H1 (cell line): ENCODE data around the gene HDAC10. TPM values are rescaled to one million over a fixed set of nuclear protein-coding genes. Genes with fewer than 3 reads are reported as not detected.

ENCODE experiments used
- CTCF ChIA-PET: fragments of 300-600 bp; sonication (Branson Sonifier 250); formaldehyde crosslinking; loops from one replicate; lab custom pipeline; 2021; ENCODE audit not compliant: partially characterized antibody; lab: Charles Lee
- POLR2A ChIA-PET: fragments of 300-600 bp; sonication (Branson Sonifier 250); formaldehyde crosslinking; loops from one replicate; lab custom pipeline; 2021; ENCODE audit warnings: inconsistent platforms; ENCODE audit not compliant: partially characterized antibody; lab: Charles Lee
- DNase-seq, 2 experiments: peaks; one replicate each; pipeline versions ENCODE4 v3.0.0 to v3.0.0-alpha.2; 2010 to 2022; ENCODE audit warnings: low spot score in 2 of 2, low read depth in 1 of 2, mixed read lengths in 1 of 2
- FAIRE-seq: peaks from 2 replicates; lab custom pipeline; 2011; peaks lifted over from hg19 to GRCh38; lab: Jason Lieb, UNC
- H2AFZ ChIP-seq: 2 replicates; pipeline ENCODE4 v1.8.1; 2012; ENCODE audit warnings: low read length, inconsistent platforms
- H2AK5ac ChIP-seq: 2 replicates; pipeline ENCODE4 v1.6.1; 2013; ENCODE audit warnings: low read depth, low read length
- H2BK120ac ChIP-seq: replicated peaks from 2 replicates; pipeline ENCODE3; 2013; ENCODE audit warnings: low read depth, low read length, inconsistent platforms
- H2BK12ac ChIP-seq: 2 replicates; pipeline ENCODE4 v1.6.1; 2013; ENCODE audit warnings: low read depth, low read length
- H2BK15ac ChIP-seq: 2 replicates; pipeline ENCODE4 v1.6.1; 2013; ENCODE audit warnings: low read length
- H2BK20ac ChIP-seq: 2 replicates; pipeline ENCODE4 v1.6.1; 2013; ENCODE audit warnings: low read length
- H2BK5ac ChIP-seq: 2 replicates; pipeline ENCODE4 v1.6.1; 2013; ENCODE audit warnings: low read depth, low read length
- H3K14ac ChIP-seq: 2 replicates; pipeline ENCODE4 v1.6.1; 2013; ENCODE audit warnings: inconsistent platforms; ENCODE audit not compliant: insufficient read length
- H3K18ac ChIP-seq: 2 replicates; pipeline ENCODE4 v1.6.1; 2013; ENCODE audit warnings: low read length; ENCODE audit errors: extremely low read depth
- H3K23ac ChIP-seq: 2 replicates; pipeline ENCODE4 v1.6.1; 2013; ENCODE audit warnings: inconsistent platforms; ENCODE audit not compliant: insufficient read length
- H3K23me2 ChIP-seq: 2 replicates; pipeline ENCODE4 v1.6.1; 2013; ENCODE audit warnings: low read depth, low read length
- H3K27ac ChIP-seq: 2 replicates; pipeline ENCODE4 v1.6.1; 2011; ENCODE audit warnings: low read depth, low read length, inconsistent platforms
- H3K27me3 ChIP-seq, 4 experiments: replicated peaks in 1 of 4; 1 replicate in 1 of 4; 2 replicates in 3 of 4; pipeline versions ENCODE4 v1.6.1 to v1.8.1; 2011 to 2013; ENCODE audit warnings: low read length in 3 of 4, mild to moderate bottlenecking in 3 of 4, inconsistent platforms in 2 of 4, mixed read lengths in 2 of 4, moderate library complexity in 1 of 4; ENCODE audit not compliant: control insufficient read depth in 3 of 4, insufficient read depth in 3 of 4; ENCODE audit errors: extremely low read depth in 1 of 4
- H3K36me3 ChIP-seq, 4 experiments: 2 replicates each; pipeline versions ENCODE4 v1.6.1 to v1.8.1; 2011 to 2013; ENCODE audit warnings: mild to moderate bottlenecking in 4 of 4, low read length in 3 of 4, moderate library complexity in 2 of 4, control low read depth in 1 of 4, inconsistent platforms in 1 of 4; ENCODE audit not compliant: insufficient read depth in 4 of 4, control insufficient read depth in 2 of 4
- H3K4ac ChIP-seq: replicated peaks from 2 replicates; pipeline ENCODE3; 2013; ENCODE audit warnings: low read length, low read depth, mixed read lengths, inconsistent platforms; ENCODE audit not compliant: insufficient read length
- H3K4me1 ChIP-seq, 4 experiments: replicated peaks in 1 of 4; 1 replicate in 1 of 4; 2 replicates in 3 of 4; pipeline versions ENCODE4 v1.6.1 to v1.8.1; 2011 to 2013; ENCODE audit warnings: low read length in 3 of 4, inconsistent platforms in 2 of 4, mixed read lengths in 1 of 4; ENCODE audit not compliant: insufficient read depth in 4 of 4, control insufficient read depth in 3 of 4
- H3K4me2 ChIP-seq, 2 experiments: 2 replicates each; pipeline versions ENCODE4 v1.6.1 to v1.8.1; 2011 to 2013; ENCODE audit warnings: low read depth in 2 of 2, low read length in 2 of 2, control low read depth in 1 of 2, inconsistent platforms in 1 of 2, mild to moderate bottlenecking in 1 of 2; ENCODE audit not compliant: insufficient read depth in 1 of 2
- H3K4me3 ChIP-seq, 4 experiments: fragments of 200-600, 300-600 bp in 1 of 4; sonication (generic), shearing (Covaris generic), sonication (Bioruptor Twin) in 1 of 4; 2 replicates each; pipeline versions ENCODE4 v1.5.1 to v1.8.1; 2011 to 2016; ENCODE audit warnings: low read length in 4 of 4, low read depth in 3 of 4, control low read depth in 2 of 4, inconsistent platforms in 2 of 4, mild to moderate bottlenecking in 2 of 4, mixed read lengths in 1 of 4, moderate library complexity in 1 of 4; ENCODE audit not compliant: insufficient read depth in 2 of 4; ENCODE audit errors: extremely low read depth in 1 of 4
- H3K56ac ChIP-seq: replicated peaks from 2 replicates; pipeline ENCODE3; 2013; ENCODE audit warnings: low read depth, mild to moderate bottlenecking, mixed read lengths, low read length, inconsistent platforms; ENCODE audit not compliant: insufficient read length
- H3K79me1 ChIP-seq: 2 replicates; pipeline ENCODE4 v1.6.1; 2013; ENCODE audit warnings: low read depth, low read length, control low read depth
- H3K79me2 ChIP-seq, 2 experiments: 2 replicates each; pipeline versions ENCODE4 v1.6.1 to v1.8.1; 2012 to 2013; ENCODE audit warnings: low read length in 2 of 2, mild to moderate bottlenecking in 2 of 2, inconsistent platforms in 1 of 2; ENCODE audit not compliant: insufficient read depth in 2 of 2, control insufficient read depth in 1 of 2
- H3K9ac ChIP-seq, 4 experiments: replicated peaks in 1 of 4; 1 replicate in 1 of 4; 2 replicates in 3 of 4; pipeline versions ENCODE4 v1.6.1 to v1.8.1; 2011 to 2013; ENCODE audit warnings: low read depth in 3 of 4, low read length in 3 of 4, control low read depth in 2 of 4, mild to moderate bottlenecking in 2 of 4, moderate library complexity in 2 of 4, inconsistent platforms in 1 of 4; ENCODE audit errors: extremely low read depth in 1 of 4
- H3K9me3 ChIP-seq, 2 experiments: 2 replicates each; pipeline versions ENCODE4 v1.6.1 to v1.8.1; 2012 to 2013; ENCODE audit warnings: mild to moderate bottlenecking in 2 of 2, moderate library complexity in 2 of 2, control low read depth in 1 of 2, inconsistent platforms in 1 of 2, low read depth in 1 of 2, low read length in 1 of 2, mixed read lengths in 1 of 2; ENCODE audit not compliant: insufficient read depth in 2 of 2
- H4K20me1 ChIP-seq, 2 experiments: replicated peaks in 1 of 2; 2 replicates each; pipeline versions ENCODE3 to v1.8.1; 2011 to 2013; ENCODE audit warnings: inconsistent platforms in 2 of 2, low read length in 2 of 2, mild to moderate bottlenecking in 1 of 2; ENCODE audit not compliant: insufficient read depth in 2 of 2, control insufficient read depth in 1 of 2
- H4K5ac ChIP-seq: 2 replicates; pipeline ENCODE4 v1.6.1; 2013; ENCODE audit warnings: low read length, low read depth, mixed read lengths, inconsistent platforms; ENCODE audit not compliant: insufficient read length
- H4K8ac ChIP-seq: 2 replicates; pipeline ENCODE4 v1.8.0; 2013; ENCODE audit warnings: mild to moderate bottlenecking, moderate library complexity, low read length, inconsistent platforms; ENCODE audit not compliant: insufficient read depth; ENCODE audit errors: extremely low read depth
- H4K91ac ChIP-seq: replicated peaks from 2 replicates; pipeline ENCODE3; 2013; ENCODE audit warnings: low read length, mixed read lengths, inconsistent platforms; ENCODE audit not compliant: insufficient read length
- CEBPB ChIP-seq: IDR thresholded peaks from 2 replicates; pipeline ENCODE4 v1.6.1; 2012; ENCODE audit warnings: low read depth, low read length
- CREB1 ChIP-seq: IDR thresholded peaks from 2 replicates; pipeline ENCODE4 v1.6.1; 2012; ENCODE audit warnings: inconsistent platforms
- EGR1 ChIP-seq: IDR thresholded peaks from 2 replicates; pipeline ENCODE4 v1.6.1; 2011; ENCODE audit warnings: low read depth, low read length, borderline replicate concordance
- EZH2 ChIP-seq: fragments of 200-600 bp; sonication (generic); IDR thresholded peaks from 2 replicates; pipeline ENCODE4 v1.7.1; 2012; ENCODE audit warnings: low read depth, mild to moderate bottlenecking, moderate library complexity, low read length, inconsistent platforms; ENCODE audit not compliant: severe bottlenecking
- GTF2F1 ChIP-seq: IDR thresholded peaks from 2 replicates; pipeline ENCODE4 v1.6.1; 2012; ENCODE audit warnings: low read depth, low read length, improper control_type of control experiment, borderline replicate concordance
- PHF8 ChIP-seq: fragments of 200-600 bp; sonication (generic); conservative IDR thresholded peaks from 2 replicates; pipeline ENCODE4 v1.7.1; 2012; ENCODE audit warnings: low read depth, mild to moderate bottlenecking, inconsistent platforms, low read length, moderate library complexity
- RNF2 ChIP-seq: fragments of 200-900, 300-1000 bp; sonication (generic); IDR thresholded peaks from 2 replicates; pipeline ENCODE4 v1.7.1; 2016; ENCODE audit warnings: borderline replicate concordance, low read depth, mild to moderate bottlenecking, antibody characterized with exemption, low read length; ENCODE audit not compliant: poor library complexity, severe bottlenecking; ENCODE audit errors: missing control alignments
- TAF7 ChIP-seq: optimal IDR thresholded peaks from 2 replicates; pipeline ENCODE3; 2011; ENCODE audit warnings: low read depth, mild to moderate bottlenecking, inconsistent platforms, low read length, moderate library complexity, borderline replicate concordance
- WGBS, 2 experiments: shearing (Covaris generic) in 1 of 2; methylation state at CpG; one replicate each; pipeline versions ENCODE4 v1.1.6 to v1.1.7; 2013 to 2015; ENCODE audit warnings: low lambda C conversion rate in 2 of 2, mixed read lengths in 2 of 2, inconsistent platforms in 1 of 2, low coverage in 1 of 2, missing lambda C conversion rate in 1 of 2; ENCODE audit not compliant: insufficient replicate concordance in 2 of 2, insufficient coverage in 1 of 2, insufficient read length in 1 of 2; ENCODE audit errors: extremely low coverage in 1 of 2, missing lambda C conversion rate in 1 of 2; 5-methylcytosine and 5-hydroxymethylcytosine counted together
- polyA plus RNA-seq, 7 experiments: library from polyadenylated mRNA; depleted of rRNA in 3 of 7; stranded (reverse) in 5 of 7; unstranded in 2 of 7; fragments of >200 nt in 5 of 7; fragments of 200-250 nt in 2 of 7; gene quantifications; 1 replicate in 5 of 7; 2 replicates in 1 of 7; 4 replicates in 1 of 7; pipeline versions ENCODE4 v1.2.1 to v1.2.3, GENCODE V29; 2011 to 2013; ENCODE audit warnings: missing spikeins in 2 of 7, mixed read lengths in 2 of 7
- total RNA-seq: library from RNA; stranded (reverse); fragmentation: NEBNext Ultra II Directional; extraction: Animal tissue kit (Norgen Biotek cat#: 25700); gene quantifications from 2 replicates; pipeline ENCODE4 v1.2.1, GENCODE V29; 2021
- TF ChIP-seq, protein P1 (sequence below): IDR thresholded peaks from 2 replicates; pipeline ENCODE4 v1.6.1; 2012; ENCODE audit warnings: inconsistent platforms

HDAC10 gene
- total and polyA plus RNA-seq, 2 of the 8 experiments (the other 6 are each of a cell fraction or from before 2014, with no cell fraction given), result 11.2 to 26.4 TPM

DNA sequence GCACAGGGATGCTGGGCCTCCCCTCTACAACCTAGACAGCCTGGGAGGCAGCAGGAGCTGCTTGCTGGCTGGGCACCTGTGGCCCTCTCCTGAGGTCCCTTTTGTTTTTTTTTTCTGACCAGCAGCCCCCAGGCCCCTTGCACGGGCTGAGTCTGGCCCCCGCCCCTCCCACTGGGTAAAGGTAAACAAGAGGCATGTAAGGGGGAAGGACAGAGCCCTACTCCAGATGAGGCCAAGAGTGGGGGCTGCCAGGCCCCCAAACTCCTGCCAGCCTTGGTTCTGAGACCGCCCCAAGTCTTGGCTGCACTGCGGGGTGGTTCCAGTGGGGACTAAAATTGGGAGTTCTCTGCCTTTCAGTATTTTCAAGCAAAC lies 47.2 kb upstream of the HDAC10 start:
- CTCF ChIA-PET, result interaction anchor here (0.9 to 2.6 kb wide), 4 partner anchors 22 to 50 kb away, joined by 3 to 11 read pairs (median 7); no protein-coding TSS in a partner anchor
- H4K8ac ChIP-seq, result no peak overlapping the region
- TF ChIP-seq PHF8, result no peak
- TF ChIP-seq TAF7, result no peak
- no peak for TF ChIP-seq CREB1
- TF ChIP-seq, protein P1, sequence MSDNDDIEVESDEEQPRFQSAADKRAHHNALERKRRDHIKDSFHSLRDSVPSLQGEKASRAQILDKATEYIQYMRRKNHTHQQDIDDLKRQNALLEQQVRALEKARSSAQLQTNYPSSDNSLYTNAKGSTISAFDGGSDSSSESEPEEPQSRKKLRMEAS, result no peak
- TF ChIP-seq EGR1, result no peak
- TF ChIP-seq CEBPB, result no peak
- TF ChIP-seq EZH2, result no peak
- TF ChIP-seq GTF2F1, result no peak
- TF ChIP-seq RNF2, result no peak

More for the DNA sequence above, 47.2 kb upstream of the HDAC10 start:
- Histone ChIP-seq H2AFZ (no peak overlapping the region), H2BK5ac (no peak overlapping the region), H3K27ac (no peak overlapping the region), H3K4ac (no peak overlapping the region), H2BK120ac (no peak overlapping the region), H3K79me2 (peaks cover 0 to 32% of the 10 kb centered on the region in 2 experiments; a peak in 3 of 4 replicates), H2AK5ac (no peak overlapping the region), H3K14ac (no peak overlapping the region), H3K79me1 (peaks cover 22% of the 10 kb centered on the region), H3K9me3 (no peaks in the 10 kb centered on the region), H3K18ac (no peak overlapping the region), H3K56ac (no peak overlapping the region), H3K4me1 (peaks cover 0 to 33% (median 19%) of the 10 kb centered on the region in 4 experiments; a peak in 6 of 7 replicates), H3K36me3 (no peaks in the 10 kb centered on the region), H3K9ac (no peak overlapping the region), H3K23me2 (peaks cover 9% of the 10 kb centered on the region; the same call in 1 of the 2 replicates), H3K4me2 (no peak overlapping the region; a peak in 2 of 4 replicates), H3K27me3 (no peaks in the 10 kb centered on the region; a peak in 2 of 7 replicates), H2BK12ac (no peak overlapping the region), H4K5ac (no peak overlapping the region), H3K23ac (no peak overlapping the region), H3K4me3 (no peak overlapping the region), H4K20me1 (peaks cover 16 to 31% of the 10 kb centered on the region in 2 experiments), H4K91ac (no peak overlapping the region), H2BK20ac (no peak overlapping the region), H2BK15ac (no peak overlapping the region)
- POLR2A ChIA-PET, result interaction anchor here (0.8 to 1.1 kb wide), 2 partner anchors 8 to 25 kb away, joined by 4 to 5 read pairs; no protein-coding TSS in a partner anchor
- DNase-seq (no peak), FAIRE-seq (no peak)
- WGBS, 2 experiments, result 95% methylated on average over 2 of the region's 4 CpGs; no CpG with 5 or more reads in 1 of the 2 experiments
